22Rv1 (cell line): ENCODE measurements around the gene KRTAP12-3.
"Not testable (repeated sequence)": the region's sequence is repeated elsewhere in the genome, so short reads cannot be mapped to it uniquely, and the experiment has no call there.

Experiments
- H3K27ac ChIP-seq: fragments of 450-650 bp; 2 replicates; pipeline ENCODE4 v1.5.1; 2017
- ZFX ChIP-seq: fragments of 450-650 bp; IDR thresholded peaks from 2 replicates; pipeline ENCODE4 v1.6.1; 2017; ENCODE audit warnings: antibody characterized with exemption, borderline replicate concordance
- TF ChIP-seq, protein P1 (sequence below): fragments of 450-650 bp; IDR thresholded peaks from 2 replicates; pipeline ENCODE4 v1.5.1; 2017; ENCODE audit warnings: mild to moderate bottlenecking

The KRTAP12-3 gene

DNA sequence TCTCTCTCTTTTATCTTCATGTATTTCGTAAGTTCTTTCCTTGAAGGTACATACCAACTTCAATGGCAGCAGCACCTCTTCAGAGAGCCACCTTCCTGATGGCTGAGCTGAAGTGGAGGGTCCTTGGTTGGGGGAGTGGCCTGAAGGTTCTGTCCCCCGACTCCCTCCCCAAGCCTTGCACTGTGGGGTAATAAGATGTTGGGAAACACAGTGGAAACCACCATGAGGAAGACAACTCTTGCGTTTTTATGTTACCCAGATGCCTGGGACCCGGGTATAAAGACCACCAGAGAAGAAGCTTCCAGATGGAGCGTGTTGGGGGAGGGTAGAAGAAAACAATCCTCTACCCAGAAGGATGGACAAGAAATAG is 794 bp downstream of the KRTAP12-3 start:
- TF ChIP-seq, protein P1, sequence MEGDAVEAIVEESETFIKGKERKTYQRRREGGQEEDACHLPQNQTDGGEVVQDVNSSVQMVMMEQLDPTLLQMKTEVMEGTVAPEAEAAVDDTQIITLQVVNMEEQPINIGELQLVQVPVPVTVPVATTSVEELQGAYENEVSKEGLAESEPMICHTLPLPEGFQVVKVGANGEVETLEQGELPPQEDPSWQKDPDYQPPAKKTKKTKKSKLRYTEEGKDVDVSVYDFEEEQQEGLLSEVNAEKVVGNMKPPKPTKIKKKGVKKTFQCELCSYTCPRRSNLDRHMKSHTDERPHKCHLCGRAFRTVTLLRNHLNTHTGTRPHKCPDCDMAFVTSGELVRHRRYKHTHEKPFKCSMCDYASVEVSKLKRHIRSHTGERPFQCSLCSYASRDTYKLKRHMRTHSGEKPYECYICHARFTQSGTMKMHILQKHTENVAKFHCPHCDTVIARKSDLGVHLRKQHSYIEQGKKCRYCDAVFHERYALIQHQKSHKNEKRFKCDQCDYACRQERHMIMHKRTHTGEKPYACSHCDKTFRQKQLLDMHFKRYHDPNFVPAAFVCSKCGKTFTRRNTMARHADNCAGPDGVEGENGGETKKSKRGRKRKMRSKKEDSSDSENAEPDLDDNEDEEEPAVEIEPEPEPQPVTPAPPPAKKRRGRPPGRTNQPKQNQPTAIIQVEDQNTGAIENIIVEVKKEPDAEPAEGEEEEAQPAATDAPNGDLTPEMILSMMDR = no peak
- TF ChIP-seq ZFX = no peak

DNA sequence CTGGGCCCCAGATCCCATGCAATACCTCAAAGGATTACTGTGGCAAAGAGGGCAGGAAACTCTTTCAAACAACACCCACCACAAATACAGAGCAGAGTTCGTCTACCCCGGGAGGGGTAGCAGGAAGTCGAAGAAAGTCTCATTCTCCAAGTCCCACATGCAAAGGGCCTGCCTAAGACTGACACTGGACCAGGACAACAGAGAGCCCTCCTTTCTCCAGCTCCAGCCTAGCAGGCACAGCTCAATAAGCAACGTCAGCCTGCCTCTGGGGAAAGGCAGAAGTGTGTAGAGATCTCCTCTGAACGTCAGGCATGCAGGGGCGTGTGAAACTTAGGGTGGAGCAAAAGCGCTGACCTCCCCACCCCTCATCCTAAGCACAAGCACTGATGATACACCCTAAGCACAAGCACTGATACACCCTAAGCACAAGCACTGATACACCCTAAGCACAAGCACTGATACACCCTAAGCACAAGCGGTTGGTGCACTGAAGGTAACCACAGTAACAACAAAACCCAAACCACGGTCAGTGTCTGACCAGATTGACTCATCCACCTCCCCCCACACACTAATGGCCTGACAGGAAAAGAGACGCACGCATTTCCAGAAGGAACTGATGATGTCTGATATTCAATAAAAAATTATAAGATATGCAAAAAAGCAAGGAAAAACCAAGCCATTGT is 1.3 kb downstream of the KRTAP12-3 start:
- TF ChIP-seq, protein P1 = no peak
- TF ChIP-seq ZFX = no peak
- H3K27ac ChIP-seq = no peak overlapping the region

More for the DNA sequence above, 794 bp downstream of the KRTAP12-3 start:
- no peak overlapping the region for H3K27ac ChIP-seq

DNA sequence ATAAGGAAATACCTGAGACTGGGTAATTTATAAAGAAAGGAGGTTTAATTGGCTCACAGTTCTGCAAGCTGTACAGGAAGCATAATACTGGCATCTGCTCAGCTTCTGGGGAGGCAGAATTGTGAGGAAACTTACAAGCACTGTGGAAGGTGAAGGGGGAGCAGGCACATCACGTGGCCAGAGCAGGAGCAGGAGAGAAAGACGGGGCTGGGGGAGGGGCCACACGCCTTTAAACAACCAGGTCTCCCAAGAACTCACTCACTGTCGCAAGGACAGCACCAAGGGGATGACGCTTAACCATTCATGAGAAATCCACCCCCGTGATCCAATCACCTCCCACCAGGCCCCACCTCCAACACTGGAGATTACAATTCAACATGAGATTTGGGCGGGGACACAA is 3.8 kb downstream of the KRTAP12-3 start:
- H3K27ac ChIP-seq = not testable (repeated sequence)

DNA sequence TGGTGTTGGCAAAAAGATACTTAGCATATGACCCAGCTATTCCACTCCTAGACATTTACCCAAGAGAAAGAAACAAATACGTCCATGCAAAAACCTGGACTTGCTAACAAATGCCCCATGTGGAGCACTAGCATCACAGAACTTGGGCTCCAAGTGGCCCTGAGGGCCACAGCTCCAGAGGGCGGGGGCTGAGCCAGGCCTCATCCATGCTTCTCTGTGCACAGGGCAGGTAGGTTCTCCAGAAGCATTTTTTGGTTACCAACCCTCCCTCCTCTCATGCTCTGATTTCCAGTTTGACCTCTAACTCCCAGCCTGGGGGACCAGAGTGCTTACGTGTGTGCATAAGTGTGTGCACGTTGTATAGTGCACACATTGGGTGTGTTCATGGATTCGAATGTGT is 7.0 kb downstream of the KRTAP12-3 start:
- no peak for TF ChIP-seq ZFX
- TF ChIP-seq, protein P1 = no peak

DNA sequence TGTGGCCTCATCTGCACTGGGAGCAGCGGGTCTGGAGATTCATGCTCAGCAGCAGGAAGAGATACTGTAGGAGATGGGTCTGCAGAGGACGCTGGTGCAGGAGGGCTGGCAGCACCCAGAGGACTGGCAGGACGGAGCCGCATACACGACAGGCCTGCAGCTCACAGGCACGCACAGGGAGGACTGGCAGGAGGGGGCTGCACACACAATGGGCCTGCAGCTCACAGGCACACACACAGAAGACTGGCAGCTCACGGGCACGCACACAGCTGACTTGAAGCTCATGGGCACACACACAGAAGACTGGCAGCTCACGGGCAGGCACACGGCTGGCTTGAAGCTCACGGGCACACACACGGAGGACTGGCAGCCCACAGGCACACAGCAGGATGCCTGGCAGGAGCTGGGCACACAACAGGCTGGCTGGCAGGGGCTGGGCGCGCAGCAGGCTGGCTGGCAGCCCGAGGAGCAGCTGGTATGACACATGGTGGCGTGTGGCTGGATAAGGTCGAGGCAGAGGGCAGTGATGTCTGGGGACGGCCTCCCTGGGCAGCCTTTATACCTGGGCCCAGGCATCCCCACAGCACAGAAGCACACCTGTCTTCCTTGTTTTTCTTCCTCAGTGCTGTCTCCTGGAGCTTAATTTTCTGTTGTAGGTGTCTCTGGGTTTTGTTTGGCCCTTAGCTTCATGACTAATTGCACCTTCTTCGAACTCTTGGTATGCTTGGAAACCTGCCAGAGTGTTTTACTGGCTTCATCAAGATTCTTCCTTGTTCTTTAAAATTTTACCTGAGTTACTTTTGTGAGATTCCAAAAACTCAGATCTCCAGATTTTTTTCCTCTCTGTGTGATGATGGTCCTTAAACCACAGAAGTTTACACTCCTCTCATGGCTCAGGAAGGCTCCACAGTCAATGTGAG is 8.9 kb downstream of the KRTAP12-3 start, which contains the start of gene KRTAP12-2:
Gene KRTAP12-2, minus strand, starts transcription at position 527 of the 920 bp plus-strand sequence. Its CDS starts 41 bp downstream, at position 486.
- no peak within 1 kb of the TSS for H3K27ac ChIP-seq
- TF ChIP-seq, protein P1 = no peak
- no peak for TF ChIP-seq ZFX

More for the DNA sequence above, 7.0 kb downstream of the KRTAP12-3 start:
- no peak overlapping the region for H3K27ac ChIP-seq

DNA sequence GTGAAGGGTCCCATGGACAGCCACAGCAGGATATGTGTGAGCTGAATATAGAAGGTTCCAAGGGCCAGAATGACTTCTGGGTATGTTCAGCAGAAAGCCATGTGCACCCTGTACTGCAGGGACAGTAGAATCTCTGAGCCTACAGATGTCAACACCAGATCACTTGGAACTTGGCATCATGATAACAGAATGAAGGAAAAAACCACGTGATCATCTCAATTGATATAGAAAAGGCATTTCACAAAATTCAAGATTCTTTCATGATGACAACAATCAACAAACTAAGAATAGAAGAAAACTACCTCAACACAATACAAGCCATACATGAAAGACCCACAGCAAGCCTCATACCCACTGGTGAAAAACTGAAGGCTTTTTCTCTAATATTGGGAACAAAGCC is 9.9 kb downstream of the KRTAP12-3 start:
- TF ChIP-seq, protein P1 = no peak
- TF ChIP-seq ZFX = no peak
- no peak overlapping the region for H3K27ac ChIP-seq

DNA sequence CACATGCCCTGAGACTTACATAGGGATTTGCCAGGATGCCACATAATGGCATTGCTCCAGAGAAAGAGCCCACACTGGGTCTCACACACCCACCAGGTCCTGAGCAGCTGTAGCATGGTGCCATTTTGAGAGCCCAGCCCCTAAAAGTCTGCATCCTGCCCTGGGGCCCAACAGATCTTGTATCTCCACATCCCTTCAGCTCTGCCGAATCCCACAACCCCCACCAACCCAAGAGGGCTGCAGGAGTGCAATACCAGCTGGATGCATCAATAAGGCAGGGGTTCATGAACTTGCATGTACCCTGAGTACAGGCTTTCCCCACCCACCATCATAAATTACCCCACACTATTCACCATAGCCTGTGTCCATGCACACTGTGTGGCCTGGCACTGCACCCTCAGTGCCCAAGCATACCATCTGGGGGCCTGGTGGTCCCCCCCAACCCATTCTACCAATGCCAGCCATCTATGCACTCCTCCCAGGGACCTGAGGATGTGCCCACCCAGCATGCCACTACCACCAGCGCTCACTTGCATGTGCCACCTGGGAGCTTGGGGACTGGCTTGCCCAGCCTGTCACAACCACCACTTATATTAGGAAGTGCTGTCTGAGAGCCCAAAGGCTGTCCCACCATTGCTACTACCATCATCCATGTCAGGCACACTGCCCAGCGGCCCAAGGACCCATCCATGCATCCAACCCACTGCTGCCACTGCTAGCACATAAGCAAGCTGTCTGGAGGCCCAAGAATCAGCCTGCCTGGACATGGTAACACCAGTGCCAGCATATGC is 13.1 kb downstream of the KRTAP12-3 start:
- no peak overlapping the region for H3K27ac ChIP-seq
- TF ChIP-seq, protein P1 = no peak
- TF ChIP-seq ZFX = no peak
